Stimulated activated CD4-positive, alpha-beta T cell treated with anti-CD3 and anti-CD28 coated beads, TNF-alpha, amount 100 ng/mL, for 1 hour (primary cell): Measurements from ENCODE around the gene SPSB4.
"Not testable (repeated sequence)": the region's sequence is repeated elsewhere in the genome, so short reads cannot be mapped to it uniquely, and the experiment has no call there.

ENCODE experiments used
- DNase-seq, 3 donors: peaks; one replicate each; pipeline ENCODE4 v3.0.0-alpha.2; 2020; ENCODE audit warnings: low read depth in 3 of 3, low spot score in 1 of 3

The SPSB4 gene

DNA sequence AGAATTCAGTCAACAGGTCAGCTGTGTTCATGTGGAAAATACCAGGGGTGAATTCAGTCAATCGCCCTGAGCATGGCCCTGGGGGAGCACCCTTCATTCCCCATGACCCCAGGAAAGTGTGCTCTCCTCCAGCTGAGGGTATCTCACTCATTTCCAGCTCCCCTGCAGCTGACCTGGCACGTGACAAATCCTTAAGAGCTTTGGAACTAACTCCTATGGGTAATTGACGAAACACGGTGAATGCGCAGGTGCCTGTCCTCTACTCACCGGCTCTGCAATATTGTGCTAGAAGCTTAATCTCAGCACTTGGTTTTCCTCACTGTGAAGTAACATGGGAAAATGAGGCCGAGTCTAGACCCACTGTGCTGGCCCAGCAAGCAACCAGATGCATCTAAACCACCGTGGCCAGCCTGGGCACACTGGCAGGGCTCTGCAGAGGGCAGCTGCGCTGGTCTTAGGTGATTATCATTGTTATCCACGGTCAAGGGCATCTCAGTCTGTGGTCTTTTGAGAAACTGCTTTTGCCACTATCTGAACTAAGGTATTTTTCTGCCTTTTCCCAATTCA lies 63.1 kb downstream of the SPSB4 start:
- DNase-seq: no peak

DNA sequence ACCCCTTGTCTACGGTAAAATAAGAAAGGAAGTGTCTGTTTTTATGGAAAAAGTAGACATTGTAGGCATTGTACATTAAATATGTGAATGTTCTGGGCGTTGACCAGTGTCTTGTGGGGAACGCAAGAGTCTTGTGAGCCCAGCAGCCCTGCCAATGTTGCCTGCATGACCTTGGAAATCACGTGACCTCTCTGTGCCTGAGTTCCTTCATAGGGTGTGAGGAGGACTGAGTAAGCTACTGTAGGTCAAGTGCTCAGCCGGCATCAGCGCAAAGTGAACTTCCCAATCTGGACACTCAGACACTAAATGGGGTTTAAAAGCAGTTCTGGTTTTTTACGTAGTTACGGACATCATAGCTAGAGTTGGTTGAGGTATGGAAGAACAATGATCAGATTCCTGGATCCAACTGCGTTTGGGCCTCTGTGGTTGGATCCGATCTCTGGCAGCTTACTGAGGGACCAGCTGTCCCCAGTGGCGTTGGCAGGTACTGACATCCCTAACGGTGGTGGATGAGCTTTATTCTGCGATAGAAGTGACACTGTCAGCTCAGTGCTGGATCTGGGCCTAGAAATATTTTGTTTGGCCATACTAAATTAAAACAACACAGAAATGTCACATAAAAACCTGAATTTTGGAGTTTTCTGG lies 63.8 kb downstream of the SPSB4 start:
- no peak for DNase-seq

DNA sequence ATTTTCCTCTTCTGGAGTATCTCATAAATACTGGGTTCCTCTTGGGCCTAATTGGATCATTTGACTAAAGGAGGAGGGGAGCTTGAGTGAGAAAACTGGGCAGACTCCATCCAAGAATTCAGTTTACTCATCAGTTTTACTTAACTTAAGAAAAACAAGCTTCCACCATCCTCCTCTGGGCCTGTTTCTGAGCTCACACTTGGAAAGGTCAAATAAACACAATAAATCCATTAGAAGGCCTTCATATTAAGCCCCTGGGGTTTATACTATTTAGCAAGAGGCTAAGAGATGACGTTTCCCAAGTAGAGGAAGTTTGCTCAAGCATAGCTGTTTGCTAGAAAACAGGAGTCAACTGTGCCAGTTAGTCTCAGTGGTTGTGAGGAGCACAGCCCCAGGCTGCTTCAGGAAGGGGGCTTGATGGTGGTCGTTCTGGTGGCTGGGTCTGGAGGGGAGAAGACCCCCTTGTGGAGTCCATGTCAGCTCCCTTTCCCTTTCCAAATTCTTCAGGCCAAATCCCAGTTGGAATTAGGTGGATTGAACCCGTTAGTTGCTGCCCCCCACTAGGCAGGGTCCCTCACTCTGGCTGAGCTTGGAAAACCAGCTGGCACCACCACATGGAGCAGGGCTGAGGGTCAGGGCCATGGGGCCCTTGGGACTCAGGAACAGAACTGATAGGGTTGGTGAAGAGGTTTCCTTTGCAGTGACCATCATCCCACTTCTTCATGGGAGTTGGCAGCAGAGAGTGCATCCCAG lies 64.8 kb downstream of the SPSB4 start:
- DNase-seq: no peak

DNA sequence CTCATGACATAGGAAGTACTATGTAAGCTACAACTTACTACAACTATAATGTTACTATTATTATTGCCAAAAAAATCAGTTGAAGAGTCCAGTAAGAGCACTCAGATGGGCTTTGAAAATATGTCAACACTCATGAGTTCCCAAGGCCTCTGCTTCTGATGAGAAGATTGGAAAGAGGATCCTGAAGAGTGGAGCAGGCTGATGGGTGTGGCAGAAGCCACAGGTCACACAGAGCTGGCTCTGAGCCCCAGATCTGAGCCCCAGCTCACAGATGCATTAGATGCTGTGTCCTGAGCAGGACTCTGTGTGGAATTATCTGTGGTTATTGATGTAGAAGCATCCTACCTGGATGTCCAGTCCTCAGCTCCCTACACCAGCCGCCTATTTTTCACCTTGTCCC lies 65.6 kb downstream of the SPSB4 start:
- no peak for DNase-seq

DNA sequence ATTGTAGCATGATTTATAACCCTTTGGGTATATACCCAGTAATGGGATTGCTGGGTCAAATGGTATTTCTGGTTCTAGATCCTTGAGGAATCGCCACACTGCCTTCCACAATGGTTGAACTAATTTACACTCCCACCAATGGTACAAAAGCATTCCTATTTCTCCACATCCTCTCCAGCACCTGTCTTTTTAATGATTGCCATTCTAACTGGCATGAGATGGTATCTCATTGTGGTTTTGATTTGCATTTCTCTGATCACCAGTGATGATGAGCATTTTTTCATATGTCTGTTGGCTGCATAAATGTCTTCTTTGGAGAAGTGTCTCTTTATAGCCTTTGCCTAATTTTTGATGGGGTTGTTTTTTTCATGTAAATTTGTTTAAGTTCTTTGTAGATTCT lies 66.8 kb downstream of the SPSB4 start:
- DNase-seq: not testable (repeated sequence)

DNA sequence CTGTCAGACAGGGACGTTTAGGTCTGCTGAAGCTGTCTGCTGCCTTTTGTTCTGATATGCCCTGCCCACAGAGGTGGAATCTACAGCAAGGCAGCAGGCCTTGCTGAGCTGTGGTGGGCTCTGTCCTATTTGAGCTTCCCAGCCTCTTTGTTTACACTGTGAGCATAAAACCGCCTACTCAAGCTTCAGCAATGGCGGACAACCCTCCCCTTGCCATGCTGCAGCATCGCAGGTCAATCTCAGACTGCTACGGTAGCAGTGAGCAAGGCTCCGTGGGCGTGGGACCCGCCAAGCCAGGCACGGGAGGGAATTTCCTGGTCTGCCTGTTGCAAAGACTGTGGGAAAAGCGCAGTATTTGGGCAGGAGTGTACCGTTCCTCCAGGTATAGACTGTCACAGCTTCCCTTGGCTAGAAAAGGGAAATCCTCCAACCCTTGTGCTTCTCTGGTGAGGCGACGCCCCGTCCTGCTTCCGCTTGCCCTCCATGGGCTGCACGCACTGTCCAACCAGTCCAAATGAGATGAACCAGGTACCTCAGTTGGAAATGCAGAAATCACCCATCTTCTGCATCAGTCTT lies 71.4 kb downstream of the SPSB4 start:
- DNase-seq: no peak

DNA sequence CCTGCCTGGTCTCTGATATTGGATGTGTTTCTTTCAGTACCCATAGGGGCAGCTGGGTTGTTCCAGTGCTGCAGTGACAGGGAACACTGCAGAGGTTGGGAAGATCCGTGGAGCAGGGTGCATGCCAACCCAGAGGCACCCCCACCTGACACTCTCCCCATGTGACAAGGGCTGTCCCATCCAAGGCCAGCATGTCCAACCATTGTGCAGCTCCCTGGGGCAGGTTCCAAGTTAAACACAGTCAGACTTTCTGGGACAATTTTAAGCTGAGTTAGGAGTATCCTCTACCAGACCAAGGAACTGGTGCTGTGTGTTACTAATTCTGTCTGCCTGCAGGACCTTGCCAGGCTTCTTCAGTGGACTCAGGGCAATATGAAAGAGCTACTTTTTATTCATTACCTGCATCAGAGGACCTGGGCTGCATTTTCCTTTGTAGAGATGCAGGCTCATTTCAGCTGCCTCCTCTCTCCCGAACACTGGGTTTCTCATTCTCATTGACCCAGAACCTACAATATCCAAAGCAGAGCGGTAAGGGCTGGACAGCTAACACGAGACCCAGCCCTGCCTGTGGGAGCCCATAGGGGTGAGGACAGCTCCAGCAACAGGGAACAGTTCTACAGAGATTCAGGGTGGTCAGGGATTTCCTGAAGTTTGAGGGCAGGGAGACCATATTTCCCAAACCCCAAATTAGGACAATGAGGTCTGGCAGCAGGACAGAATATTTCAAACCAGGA lies 72.7 kb downstream of the SPSB4 start:
- no peak for DNase-seq

DNA sequence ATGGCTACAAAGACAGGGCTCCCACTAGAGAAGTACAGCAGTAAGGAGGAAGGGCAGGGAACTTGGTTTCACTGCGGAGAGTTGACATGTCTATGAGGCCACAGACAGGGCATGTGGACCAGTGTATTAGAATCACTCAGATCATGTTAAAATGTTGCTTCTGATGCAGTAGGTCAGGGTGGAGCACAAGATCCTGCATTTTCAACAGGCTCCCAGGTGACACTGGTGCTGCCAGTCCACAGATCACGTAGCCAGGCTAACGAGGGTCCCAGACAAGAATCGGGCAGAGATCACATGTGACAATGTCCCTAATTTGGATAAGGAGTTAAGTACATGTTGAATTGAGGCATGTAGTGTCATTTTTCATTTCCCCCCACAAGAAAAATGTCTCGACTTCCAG lies 73.6 kb downstream of the SPSB4 start:
- DNase-seq: no peak

DNA sequence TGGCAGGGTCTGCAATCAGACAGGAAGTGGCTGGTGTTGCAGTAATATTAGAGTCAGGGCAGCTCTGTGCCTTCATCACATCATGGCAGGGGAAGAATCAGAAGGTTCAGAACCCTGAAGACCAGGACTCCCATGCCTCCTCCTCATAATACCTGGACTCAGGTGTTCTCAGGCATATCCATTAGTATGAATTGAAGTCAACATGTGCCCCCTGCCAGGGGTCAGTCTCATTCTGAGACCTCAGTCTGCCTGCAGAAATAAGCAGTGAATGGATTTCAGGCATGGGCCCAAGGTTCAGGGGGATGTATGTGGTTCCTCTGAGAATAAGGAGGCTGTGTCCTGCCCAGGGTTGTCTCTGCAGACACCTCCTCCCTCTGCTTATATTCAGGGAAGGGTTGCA lies 74.2 kb downstream of the SPSB4 start:
- DNase-seq: no peak

DNA sequence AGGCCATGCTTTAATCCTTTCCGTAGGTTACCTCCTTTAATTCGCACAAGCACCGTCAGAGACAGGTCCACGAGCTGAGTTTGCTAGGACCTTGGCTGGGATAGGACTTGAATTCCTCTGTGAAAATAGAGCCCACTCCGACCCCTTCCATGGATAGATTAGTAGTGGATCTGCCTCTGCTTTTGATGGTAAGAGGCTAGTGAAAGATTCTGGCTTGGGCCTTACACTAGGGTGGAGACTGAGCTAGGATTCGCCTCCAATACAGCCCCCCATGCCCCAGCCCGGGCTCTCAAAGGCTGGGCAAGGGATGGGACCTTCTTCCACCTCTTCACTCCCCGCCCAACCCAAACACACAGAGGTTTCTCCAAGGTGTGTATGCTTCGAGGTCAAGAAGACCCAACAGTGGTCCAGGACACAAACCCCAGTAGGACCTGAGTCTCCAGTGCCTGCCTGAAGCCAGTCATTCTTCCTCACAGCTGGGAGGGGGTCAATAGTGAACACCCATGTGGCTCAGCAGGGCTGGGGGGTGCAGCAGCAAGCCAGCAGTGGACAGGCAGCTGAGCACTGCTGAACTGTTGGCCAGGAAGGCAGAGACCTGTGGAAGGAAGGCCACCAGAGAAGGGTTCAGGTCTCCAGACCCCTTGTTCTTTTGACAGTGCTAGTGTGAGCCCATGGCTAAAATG lies 75.7 kb downstream of the SPSB4 start:
- DNase-seq: no peak

DNA sequence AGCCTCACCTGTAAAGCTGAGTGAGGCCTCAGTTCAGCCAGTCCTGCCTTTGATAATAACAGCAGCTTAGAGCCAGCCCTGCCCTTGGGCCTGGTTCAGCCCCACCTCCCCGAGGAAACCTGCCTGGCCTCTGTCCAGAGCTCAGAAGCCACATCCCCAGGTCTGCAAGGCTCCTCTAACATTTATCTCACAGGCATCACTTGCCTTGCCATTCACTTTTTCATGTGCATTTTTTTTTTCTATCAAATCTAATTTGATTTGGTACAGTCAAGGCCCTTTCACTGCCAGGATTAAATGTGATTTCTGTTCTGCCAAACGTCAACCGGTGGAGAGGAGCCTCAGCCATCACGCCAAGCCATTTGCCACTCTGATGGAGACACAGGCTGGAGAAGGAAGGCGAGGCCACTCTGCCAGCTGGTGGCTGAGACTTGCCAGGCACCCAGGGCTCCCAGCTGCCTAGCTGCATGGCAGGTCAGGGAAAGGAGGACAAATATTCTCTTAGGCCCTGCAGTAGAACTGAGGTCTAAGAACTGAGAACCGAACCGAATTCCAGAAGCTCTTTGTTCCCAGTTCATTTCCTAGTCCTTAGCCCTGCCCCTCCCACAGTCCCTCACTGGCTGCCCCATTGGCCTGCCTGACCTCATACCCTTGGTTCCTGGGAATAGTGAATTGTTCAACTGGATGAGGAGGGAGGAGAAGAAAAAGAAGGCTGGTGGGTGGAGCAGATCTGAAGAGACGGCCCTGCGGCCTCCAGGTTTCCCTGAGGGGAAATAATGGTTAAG lies 76.4 kb downstream of the SPSB4 start:
- no peak for DNase-seq

DNA sequence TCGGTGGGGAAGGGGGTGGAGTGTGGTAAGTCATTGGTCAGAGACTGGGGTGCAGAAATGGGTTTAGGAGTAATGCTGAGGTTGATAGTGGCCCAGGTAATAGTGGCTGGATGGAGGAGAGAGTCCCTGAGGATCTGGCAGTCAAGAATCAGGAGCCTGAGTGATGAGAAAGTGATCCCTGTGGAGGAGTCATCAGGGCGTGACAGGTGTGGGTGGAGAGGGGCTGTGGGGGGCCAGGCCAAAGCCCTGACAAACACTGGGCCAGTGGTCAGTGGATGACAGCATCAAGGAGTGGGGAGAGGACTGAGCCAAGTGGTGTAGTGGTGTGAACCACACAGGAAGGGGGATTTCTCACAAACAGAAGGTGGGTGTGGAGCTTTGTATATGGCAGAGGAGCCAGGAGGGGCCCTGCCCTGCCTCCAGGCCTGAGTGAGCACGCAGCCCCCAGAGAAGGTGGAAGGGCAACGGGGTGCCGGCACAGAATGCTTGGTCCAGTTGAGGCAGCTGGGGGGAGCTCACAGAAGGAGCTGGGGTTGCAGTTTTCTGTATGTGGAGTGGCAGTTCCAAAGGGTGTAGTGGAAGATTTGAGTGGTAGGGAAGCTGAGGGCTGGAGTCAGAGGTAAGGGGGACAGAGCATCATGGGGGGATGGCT lies 77.1 kb downstream of the SPSB4 start:
- DNase-seq: no peak

DNA sequence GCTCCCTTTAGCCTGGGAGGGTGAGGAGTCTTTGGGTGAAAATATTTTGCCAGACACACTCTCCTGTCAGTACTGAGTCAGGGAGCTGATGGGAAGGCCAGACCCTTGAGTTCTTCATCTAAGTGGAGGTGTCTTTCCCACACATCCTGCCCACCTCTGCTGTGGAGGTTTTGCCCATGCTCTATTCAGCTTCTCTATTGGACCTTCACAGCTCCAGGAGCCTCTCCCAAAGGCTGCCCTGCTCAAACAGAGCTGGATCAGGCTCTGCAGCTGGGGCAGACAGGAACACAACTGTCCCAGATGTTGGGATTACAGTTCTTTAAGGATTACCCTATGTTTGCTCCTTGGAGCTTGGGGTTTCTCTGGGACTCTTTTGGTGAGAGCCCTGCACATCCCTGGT lies 77.9 kb downstream of the SPSB4 start:
- DNase-seq: no peak

DNA sequence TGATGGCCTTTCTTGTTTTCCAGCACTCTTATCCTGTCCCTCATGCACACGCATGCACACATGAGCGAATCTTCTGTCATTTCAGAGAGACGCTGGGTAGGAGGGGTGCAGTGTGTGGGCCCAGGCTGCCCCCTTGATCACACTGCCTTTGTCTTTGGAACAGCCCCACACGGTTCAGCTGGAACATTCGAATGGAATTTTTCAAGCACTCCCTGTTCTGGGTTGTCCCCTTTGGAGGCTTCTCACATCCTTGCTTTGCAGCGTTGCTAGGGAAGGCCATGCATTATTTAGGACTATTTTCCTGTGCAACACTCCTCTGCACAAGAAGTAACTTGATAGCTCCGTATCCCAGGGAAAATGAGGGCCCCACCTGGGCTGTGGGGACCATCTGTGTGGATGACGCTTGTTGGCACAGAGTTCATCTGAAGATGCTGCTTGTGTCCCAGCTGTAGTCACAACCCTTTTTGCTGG lies 78.4 kb downstream of the SPSB4 start:
- no peak for DNase-seq

DNA sequence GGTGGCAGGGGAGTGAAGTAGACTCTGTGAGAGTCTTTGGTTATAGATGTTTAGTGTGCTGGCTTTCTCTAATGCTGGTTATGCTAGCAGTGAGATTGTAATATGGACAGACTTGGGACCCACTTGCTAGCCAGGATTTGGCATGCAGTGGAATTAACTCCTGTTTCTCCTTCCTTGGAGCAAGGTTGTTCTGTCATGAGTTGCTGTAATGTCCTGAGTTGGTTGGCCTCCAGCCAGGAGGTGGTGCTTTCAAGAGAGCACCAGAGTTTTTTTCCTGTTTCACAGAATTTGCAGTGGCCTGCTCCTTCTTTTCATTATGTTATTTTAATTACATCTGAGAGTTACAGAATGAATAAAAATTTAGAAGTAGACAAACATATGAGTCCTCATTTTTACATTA lies 92.4 kb downstream of the SPSB4 start:
- DNase-seq: no peak

DNA sequence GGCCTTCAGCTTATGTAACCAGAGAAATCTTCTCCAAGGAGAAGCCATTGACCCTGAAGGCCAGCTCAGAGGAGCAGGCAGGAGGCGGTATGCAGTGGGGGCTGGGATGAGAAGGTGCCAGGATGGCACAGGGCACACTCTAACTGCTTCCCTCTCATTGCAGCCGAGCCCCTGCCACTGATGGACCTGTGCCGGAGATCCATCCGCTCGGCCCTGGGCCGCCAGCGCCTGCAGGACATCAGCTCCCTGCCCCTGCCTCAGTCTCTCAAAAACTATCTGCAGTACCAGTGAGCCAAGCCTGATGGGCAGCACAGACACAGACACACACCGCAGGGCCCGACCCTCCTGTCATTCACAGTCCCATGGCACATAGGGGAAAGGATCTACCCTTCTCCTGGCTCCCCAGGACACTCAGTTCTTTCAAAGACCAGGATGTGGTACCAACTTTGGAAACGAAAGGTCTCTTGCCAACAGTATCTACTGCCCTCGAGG lies 95.9 kb downstream of the SPSB4 start:
- DNase-seq: no peak

DNA sequence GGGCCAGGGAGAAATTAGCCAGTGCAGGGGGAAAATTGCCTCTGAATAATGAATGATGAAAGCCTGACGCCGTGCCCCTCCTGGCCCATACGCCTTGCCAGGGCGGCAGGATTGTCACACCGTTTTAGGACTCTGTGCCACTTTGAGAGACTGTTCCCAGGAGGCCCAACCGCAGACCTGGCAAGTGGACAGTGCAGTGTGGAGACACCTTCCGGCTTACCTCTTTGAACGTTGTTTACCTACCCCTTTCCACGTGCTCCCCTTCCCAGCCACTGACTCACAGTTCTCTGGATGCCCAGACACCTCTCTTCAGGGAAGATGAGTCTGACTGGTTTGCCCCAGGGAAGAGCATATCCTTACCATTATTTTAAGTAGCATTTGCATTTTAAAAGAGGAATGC lies 96.5 kb downstream of the SPSB4 start:
- DNase-seq: no peak

DNA sequence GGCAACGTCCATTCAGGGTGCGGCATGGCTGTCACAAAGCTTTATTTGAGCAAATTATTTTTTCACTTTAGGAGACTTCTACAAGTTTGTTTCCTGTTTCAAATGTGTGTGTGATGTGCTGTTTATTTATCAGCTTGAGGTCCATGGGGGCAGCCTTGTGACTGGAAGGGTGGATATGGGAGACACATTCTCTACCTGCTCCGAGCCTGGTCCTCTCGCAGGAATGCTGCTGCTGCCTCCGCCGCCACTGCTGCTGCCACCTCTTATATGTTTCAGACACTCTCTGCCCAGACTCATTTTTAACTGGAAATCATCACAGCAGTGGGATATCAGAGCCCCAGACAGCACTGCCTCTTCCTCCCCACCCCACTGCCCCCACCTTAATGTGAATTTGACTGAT lies 97.0 kb downstream of the SPSB4 start:
- no peak for DNase-seq

DNA sequence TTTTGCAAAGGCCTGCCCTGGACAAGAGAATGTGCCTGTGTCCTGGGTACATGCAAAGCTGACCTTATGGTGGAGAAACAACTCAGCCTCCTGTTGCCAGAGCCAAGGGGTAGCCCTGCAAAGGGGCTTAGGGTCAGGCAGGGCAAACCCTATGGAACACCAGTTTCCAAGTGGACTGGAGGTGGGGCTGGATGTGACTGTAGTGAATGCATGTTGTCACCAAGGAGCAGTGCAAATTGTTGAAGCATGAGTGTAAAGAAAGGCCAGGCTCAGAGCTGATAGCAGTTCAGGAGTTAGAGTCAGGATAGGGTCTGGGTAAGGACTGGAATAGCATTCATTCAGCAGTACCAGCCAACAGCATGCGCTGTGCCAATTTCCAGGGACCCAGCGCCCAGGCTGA lies 97.6 kb downstream of the SPSB4 start:
- DNase-seq: no peak
